Ascending aorta (tissue), 2 donors: Measurements from ENCODE around the gene CDK17. TPM values are rescaled to one million over a fixed set of nuclear protein-coding genes. Genes with fewer than 3 reads are reported as not detected.
A peak's percentile ranks its signal among the peaks of the same experiment; 100 is the strongest.

ENCODE experiments used
- DNase-seq, 2 donors: peaks; one replicate each; pipeline ENCODE4 v3.0.0-alpha.2; 2019; ENCODE audit warnings: low spot score in 2 of 2
- H3K27ac ChIP-seq, 2 donors: fragments of 200-600 bp; sonication (generic); one replicate each; pipeline ENCODE4 v1.5.1; 2016 to 2017; ENCODE audit warnings: mild to moderate bottlenecking in 1 of 2
- H3K27me3 ChIP-seq: fragments of 200-600 bp; sonication (generic); one replicate; pipeline ENCODE4 v1.5.1; 2017
- H3K36me3 ChIP-seq, 2 donors: fragments of 200-600 bp; sonication (generic); one replicate each; pipeline ENCODE4 v1.5.1; 2016
- H3K4me1 ChIP-seq, 2 donors: fragments of 200-600 bp; sonication (generic); one replicate each; pipeline ENCODE4 v1.5.1; 2016 to 2017; ENCODE audit warnings: mild to moderate bottlenecking in 1 of 2
- H3K4me3 ChIP-seq, 2 donors: fragments of 200-600 bp; sonication (generic); one replicate each; pipeline ENCODE4 v1.5.1; 2016 to 2017; ENCODE audit warnings: mild to moderate bottlenecking in 1 of 2
- H3K9me3 ChIP-seq, 2 donors: fragments of 200-600 bp; sonication (generic); one replicate each; pipeline ENCODE4 v1.5.1; 2016
- CTCF ChIP-seq, 3 experiments: fragments of 200-600 bp in 2 of 3; fragments of 450-650 bp in 1 of 3; sonication (generic) in 2 of 3; IDR thresholded peaks; one replicate each; pipeline ENCODE4 v1.5.1; 2016 to 2019; ENCODE audit warnings: antibody characterized with exemption in 3 of 3, mild to moderate bottlenecking in 1 of 3, moderate library complexity in 1 of 3
- intact Hi-C: fragments of 100-400 bp; cut with DNase I; formaldehyde crosslinking; loops from one replicate; pipeline ENCODE4 v1.15.1; 2023
- total RNA-seq: library from RNA; depleted of rRNA; stranded (reverse); fragments of >200 nt; gene quantifications from one replicate; pipeline ENCODE4 v1.1.0, GENCODE V29; 2016

CDK17 gene
- total RNA-seq, 1 donor from 2014 or later = 49.7 TPM

- H3K27ac ChIP-seq = no peak overlapping the region
- TF ChIP-seq CTCF (IDR thresholded peaks at IDR 0.05) = no peak
Observed at GRCh38 chr12:96402061-96402460, 1.8 kb upstream of the CDK17 start.

GRCh38 chr12:96401076-96401871 lies 1.0 kb upstream of the CDK17 start:
- peak in 1 of 3 experiments; percentile 25 for TF ChIP-seq CTCF (IDR thresholded peaks at IDR 0.05)
- H3K27ac ChIP-seq = peak overlapping the region; percentile 100
- intact Hi-C loops = loop anchor here (2.0 to 5.0 kb wide), 7 partner anchors 111 to 506 kb away; partner anchors contain the start of gene NEDD1

More at GRCh38 chr12:96402061-96402460, 1.8 kb upstream of the CDK17 start:
- Histone ChIP-seq H3K9me3 (no peaks in the 10 kb centered on the region), H3K36me3 (no peaks in the 10 kb centered on the region), H3K4me3 (peak overlapping the region in 1 of 2 donors; percentile 82), H3K4me1 (peaks cover 0 to 17% of the 10 kb centered on the region in 2 donors), H3K27me3 (no peaks in the 10 kb centered on the region)
- DNase-seq = no peak
- intact Hi-C loops = loop anchor here (5.0 kb wide), 4 partner anchors 110 to 505 kb away; partner anchors contain the start of gene NEDD1

GRCh38 chr12:96400631-96401075 lies 414 bp upstream of the CDK17 start:
- Histone ChIP-seq H3K27ac (peak overlapping the region; percentile 100), H3K4me3 (peak overlapping the region; percentile 78 to 82), H3K36me3 (no peaks in the 10 kb centered on the region), H3K9me3 (no peaks in the 10 kb centered on the region), H3K4me1 (peaks cover 0 to 17% of the 10 kb centered on the region in 2 donors), H3K27me3 (no peaks in the 10 kb centered on the region)
- intact Hi-C loops = loop anchor here (1.0 to 5.0 kb wide), 8 partner anchors 89 to 507 kb away; partner anchors contain the start of genes CFAP54 and NEDD1
- DNase-seq = no peak
- TF ChIP-seq CTCF (IDR thresholded peaks at IDR 0.05) = no peak

More at GRCh38 chr12:96401076-96401871, 1.0 kb upstream of the CDK17 start:
- H3K4me1 ChIP-seq = peaks cover 0 to 17% of the 10 kb centered on the region in 2 donors
- no peaks in the 10 kb centered on the region for H3K36me3 ChIP-seq
- H3K27me3 ChIP-seq = no peaks in the 10 kb centered on the region
- DNase-seq = no peak
- H3K4me3 ChIP-seq = peak overlapping the region; percentile 78 to 82
- no peaks in the 10 kb centered on the region for H3K9me3 ChIP-seq

GRCh38 chr12:96399120-96399918 lies 920 bp downstream of the CDK17 start:
- Histone ChIP-seq H3K27ac (peak overlapping the region; percentile 100), H3K9me3 (no peaks in the 10 kb centered on the region), H3K27me3 (no peaks in the 10 kb centered on the region), H3K36me3 (no peaks in the 10 kb centered on the region), H3K4me1 (peaks cover 0 to 17% of the 10 kb centered on the region in 2 donors), H3K4me3 (peak overlapping the region; percentile 78 to 82)
- peak; percentile 27 to 84 for DNase-seq
- intact Hi-C loops = loop anchor here (5.0 kb wide), 1 partner anchor 97 kb away; no protein-coding TSS in a partner anchor
- peak in 1 of 3 experiments; percentile 20 for TF ChIP-seq CTCF (IDR thresholded peaks at IDR 0.05)

- peak overlapping the region; percentile 100 for H3K27ac ChIP-seq
- no peaks in the 10 kb centered on the region for H3K27me3 ChIP-seq
- intact Hi-C loops = loop anchor here (5.0 kb wide), 1 partner anchor 96 kb away; no protein-coding TSS in a partner anchor
- peaks cover 0 to 17% of the 10 kb centered on the region in 2 donors for H3K4me1 ChIP-seq
- no peak for DNase-seq
- no peaks in the 10 kb centered on the region for H3K9me3 ChIP-seq
- no peak for TF ChIP-seq CTCF (IDR thresholded peaks at IDR 0.05)
- H3K36me3 ChIP-seq = no peaks in the 10 kb centered on the region
- H3K4me3 ChIP-seq = peak overlapping the region; percentile 78 to 82
Observed at GRCh38 chr12:96398424-96399119, 1.7 kb downstream of the CDK17 start.
